HEK293 (cell line): ENCODE data around the gene ASIC4.

ENCODE experiments used
- GLI2 ChIP-seq: fragments of 450-650 bp; formaldehyde crosslinking; IDR thresholded peaks from 2 replicates; pipeline ENCODE4; 2017; ENCODE audit warnings: missing biosample characterization, missing genetic modification characterization, low read depth, borderline replicate concordance
- GLI4 ChIP-seq: fragments of 450-650 bp; formaldehyde crosslinking; IDR thresholded peaks from 2 replicates; pipeline ENCODE4 v1.5.1; 2016; ENCODE audit warnings: missing biosample characterization, missing genetic modification characterization
- KLF9 ChIP-seq: fragments of 450-650 bp; formaldehyde crosslinking; IDR thresholded peaks from 2 replicates; pipeline ENCODE4 v1.5.1; 2016; ENCODE audit warnings: missing biosample characterization, missing genetic modification characterization, low read depth
- SCRT2 ChIP-seq: fragments of 450-650 bp; formaldehyde crosslinking; IDR thresholded peaks from 2 replicates; pipeline ENCODE4 v1.5.1; 2016; ENCODE audit warnings: missing biosample characterization, missing genetic modification characterization
- SP3 ChIP-seq: fragments of 450-650 bp; formaldehyde crosslinking; IDR thresholded peaks from 2 replicates; pipeline ENCODE4 v1.5.1; 2016; ENCODE audit warnings: missing biosample characterization, missing genetic modification characterization
- WT1 ChIP-seq: fragments of 450-650 bp; formaldehyde crosslinking; IDR thresholded peaks from 2 replicates; pipeline ENCODE4 v1.5.1; 2016; ENCODE audit warnings: missing biosample characterization, missing genetic modification characterization
- ZBTB1 ChIP-seq: fragments of 450-650 bp; formaldehyde crosslinking; IDR thresholded peaks from 2 replicates; pipeline ENCODE4 v1.5.1; 2016; ENCODE audit warnings: missing biosample characterization, missing genetic modification characterization
- ZBTB17 ChIP-seq: fragments of 450-650 bp; formaldehyde crosslinking; IDR thresholded peaks from 2 replicates; pipeline ENCODE4 v1.5.1; 2016; ENCODE audit warnings: missing biosample characterization, missing genetic modification characterization
- ZBTB20 ChIP-seq: fragments of 450-650 bp; formaldehyde crosslinking; IDR thresholded peaks from 2 replicates; pipeline ENCODE4 v1.5.1; 2016; ENCODE audit warnings: missing biosample characterization, missing genetic modification characterization
- ZBTB8A ChIP-seq: fragments of 450-650 bp; formaldehyde crosslinking; IDR thresholded peaks from 2 replicates; pipeline ENCODE4 v1.5.1; 2016; ENCODE audit warnings: missing biosample characterization, missing genetic modification characterization
- ZFP69B ChIP-seq: fragments of 450-650 bp; formaldehyde crosslinking; IDR thresholded peaks from 2 replicates; pipeline ENCODE4 v1.5.1; 2016; ENCODE audit warnings: missing biosample characterization, missing genetic modification characterization
- ZIC2 ChIP-seq: fragments of 450-650 bp; formaldehyde crosslinking; IDR thresholded peaks from 2 replicates; pipeline ENCODE4 v1.5.1; 2016; ENCODE audit warnings: missing biosample characterization, missing genetic modification characterization
- ZNF140 ChIP-seq: fragments of 450-650 bp; formaldehyde crosslinking; IDR thresholded peaks from 2 replicates; pipeline ENCODE4 v1.5.1; 2016; ENCODE audit warnings: missing biosample characterization, missing genetic modification characterization
- ZNF16 ChIP-seq: fragments of 450-650 bp; formaldehyde crosslinking; IDR thresholded peaks from 2 replicates; pipeline ENCODE4 v1.5.1; 2016; ENCODE audit warnings: low read depth, missing biosample characterization, missing genetic modification characterization
- ZNF202 ChIP-seq: fragments of 450-650 bp; formaldehyde crosslinking; IDR thresholded peaks from 2 replicates; pipeline ENCODE4 v1.5.1; 2016; ENCODE audit warnings: missing biosample characterization, missing genetic modification characterization, borderline replicate concordance
- ZNF302 ChIP-seq: fragments of 450-650 bp; formaldehyde crosslinking; IDR thresholded peaks from 2 replicates; pipeline ENCODE4 v1.5.1; 2016; ENCODE audit warnings: missing biosample characterization, missing genetic modification characterization, low read depth
- ZNF530 ChIP-seq: fragments of 450-650 bp; formaldehyde crosslinking; IDR thresholded peaks from 2 replicates; pipeline ENCODE4 v1.5.1; 2016; ENCODE audit warnings: low read depth, missing biosample characterization, missing genetic modification characterization
- ZNF555 ChIP-seq: fragments of 450-650 bp; formaldehyde crosslinking; conservative IDR thresholded peaks from 2 replicates; pipeline ENCODE4 v1.5.1; 2017; ENCODE audit warnings: missing biosample characterization, mild to moderate bottlenecking, missing genetic modification characterization, inconsistent platforms
- ZNF596 ChIP-seq: fragments of 450-650 bp; IDR thresholded peaks from 2 replicates; pipeline ENCODE4 v1.5.0; 2018; ENCODE audit warnings: missing biosample characterization, mild to moderate bottlenecking, missing genetic modification characterization, moderate library complexity
- ZNF747 ChIP-seq: fragments of 450-650 bp; formaldehyde crosslinking; IDR thresholded peaks from 2 replicates; pipeline ENCODE4 v1.5.1; 2016; ENCODE audit warnings: missing biosample characterization, missing genetic modification characterization
- ZNF830 ChIP-seq: fragments of 450-650 bp; IDR thresholded peaks from 2 replicates; pipeline ENCODE4 v1.5.0; 2018; ENCODE audit warnings: missing biosample characterization, missing genetic modification characterization, low read depth, mild to moderate bottlenecking, moderate library complexity
- ZSCAN30 ChIP-seq: fragments of 450-650 bp; IDR thresholded peaks from 2 replicates; pipeline ENCODE4 v1.5.1; 2018; ENCODE audit warnings: missing biosample characterization, mild to moderate bottlenecking, missing genetic modification characterization, moderate library complexity
- TF ChIP-seq, protein P1 (sequence below): fragments of 450-650 bp; formaldehyde crosslinking; IDR thresholded peaks from 2 replicates; pipeline ENCODE4 v1.5.1; 2017; ENCODE audit warnings: missing biosample characterization, missing genetic modification characterization
- TF ChIP-seq, protein P2 (sequence below): fragments of 450-650 bp; formaldehyde crosslinking; IDR thresholded peaks from 2 replicates; pipeline ENCODE4 v1.5.1; 2016; ENCODE audit warnings: missing biosample characterization, missing genetic modification characterization
- TF ChIP-seq, protein P3 (sequence below): fragments of 450-650 bp; formaldehyde crosslinking; IDR thresholded peaks from 2 replicates; pipeline ENCODE4 v1.5.1; 2017; ENCODE audit warnings: missing biosample characterization, missing genetic modification characterization
- TF ChIP-seq, protein P4 (sequence below): fragments of 450-650 bp; formaldehyde crosslinking; IDR thresholded peaks from 2 replicates; pipeline ENCODE4 v1.5.1; 2016; ENCODE audit warnings: missing biosample characterization, missing genetic modification characterization
- TF ChIP-seq, protein P5 (sequence below): fragments of 450-650 bp; formaldehyde crosslinking; IDR thresholded peaks from 2 replicates; pipeline ENCODE4 v1.5.1; 2016; ENCODE audit warnings: missing biosample characterization, missing genetic modification characterization

The ASIC4 gene

DNA sequence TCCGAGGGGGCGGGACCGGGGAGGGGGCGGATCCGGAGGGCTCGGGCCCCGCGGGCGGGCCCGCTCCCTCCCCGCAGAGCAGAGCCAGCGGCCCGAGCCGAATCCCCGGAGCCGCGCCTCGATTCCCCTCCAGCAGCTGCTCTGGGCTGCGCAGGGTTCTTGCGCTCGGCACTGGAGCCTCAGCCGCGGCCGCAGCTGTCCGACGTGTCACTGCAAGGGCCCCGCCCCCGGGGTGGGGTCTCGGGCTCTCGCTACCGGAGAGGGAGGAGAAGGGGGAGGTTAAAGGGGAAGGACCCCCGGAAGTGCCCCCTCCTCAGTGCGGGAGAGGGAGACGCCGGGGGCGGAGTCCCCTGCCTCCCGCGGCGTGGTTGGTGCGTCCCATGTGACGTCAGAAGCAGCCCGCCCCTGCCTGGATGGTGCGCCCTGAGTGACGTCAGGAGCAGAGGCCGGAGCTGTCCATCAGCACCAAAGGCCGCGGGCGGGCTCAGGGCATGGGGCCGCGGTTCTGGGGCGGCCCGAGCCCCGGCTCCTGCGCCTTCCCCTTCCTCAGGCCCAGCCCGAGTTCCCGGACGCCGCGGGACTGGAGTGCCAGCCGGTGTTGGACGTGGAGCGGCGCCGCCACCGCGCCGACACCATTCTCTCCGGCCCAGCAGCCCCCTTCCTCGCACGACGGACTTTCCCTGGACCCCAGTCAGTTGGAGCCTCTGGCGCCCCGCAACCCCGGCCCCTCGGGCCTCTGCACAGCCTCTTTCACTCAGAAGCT is 29.5 kb downstream of the ASIC4 start, which contains the start of the genes CHPF and TMEM198 (continued):
- TF ChIP-seq ZBTB20 (tag by site-specific recombination) = peak; percentile 35; the same call in 1 of the 2 replicates
- peak; percentile 89 for TF ChIP-seq KLF9
- TF ChIP-seq, protein P1, sequence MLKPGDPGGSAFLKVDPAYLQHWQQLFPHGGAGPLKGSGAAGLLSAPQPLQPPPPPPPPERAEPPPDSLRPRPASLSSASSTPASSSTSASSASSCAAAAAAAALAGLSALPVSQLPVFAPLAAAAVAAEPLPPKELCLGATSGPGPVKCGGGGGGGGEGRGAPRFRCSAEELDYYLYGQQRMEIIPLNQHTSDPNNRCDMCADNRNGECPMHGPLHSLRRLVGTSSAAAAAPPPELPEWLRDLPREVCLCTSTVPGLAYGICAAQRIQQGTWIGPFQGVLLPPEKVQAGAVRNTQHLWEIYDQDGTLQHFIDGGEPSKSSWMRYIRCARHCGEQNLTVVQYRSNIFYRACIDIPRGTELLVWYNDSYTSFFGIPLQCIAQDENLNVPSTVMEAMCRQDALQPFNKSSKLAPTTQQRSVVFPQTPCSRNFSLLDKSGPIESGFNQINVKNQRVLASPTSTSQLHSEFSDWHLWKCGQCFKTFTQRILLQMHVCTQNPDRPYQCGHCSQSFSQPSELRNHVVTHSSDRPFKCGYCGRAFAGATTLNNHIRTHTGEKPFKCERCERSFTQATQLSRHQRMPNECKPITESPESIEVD (tag by site-specific recombination) = no peak
- peak; percentile 53; the same call in 1 of the 2 replicates for TF ChIP-seq WT1 (tag by site-specific recombination)
- no peak for TF ChIP-seq ZNF140
- TF ChIP-seq GLI2 (tag by site-specific recombination) = no peak
- TF ChIP-seq ZBTB8A = peak; percentile 80
- no peak for TF ChIP-seq ZNF530 (tag by site-specific recombination)
- TF ChIP-seq ZNF747 (tag by site-specific recombination) = no peak
- TF ChIP-seq SP3 = peak; percentile 96
- TF ChIP-seq SCRT2 (tag by site-specific recombination) = no peak
- TF ChIP-seq, protein P2, sequence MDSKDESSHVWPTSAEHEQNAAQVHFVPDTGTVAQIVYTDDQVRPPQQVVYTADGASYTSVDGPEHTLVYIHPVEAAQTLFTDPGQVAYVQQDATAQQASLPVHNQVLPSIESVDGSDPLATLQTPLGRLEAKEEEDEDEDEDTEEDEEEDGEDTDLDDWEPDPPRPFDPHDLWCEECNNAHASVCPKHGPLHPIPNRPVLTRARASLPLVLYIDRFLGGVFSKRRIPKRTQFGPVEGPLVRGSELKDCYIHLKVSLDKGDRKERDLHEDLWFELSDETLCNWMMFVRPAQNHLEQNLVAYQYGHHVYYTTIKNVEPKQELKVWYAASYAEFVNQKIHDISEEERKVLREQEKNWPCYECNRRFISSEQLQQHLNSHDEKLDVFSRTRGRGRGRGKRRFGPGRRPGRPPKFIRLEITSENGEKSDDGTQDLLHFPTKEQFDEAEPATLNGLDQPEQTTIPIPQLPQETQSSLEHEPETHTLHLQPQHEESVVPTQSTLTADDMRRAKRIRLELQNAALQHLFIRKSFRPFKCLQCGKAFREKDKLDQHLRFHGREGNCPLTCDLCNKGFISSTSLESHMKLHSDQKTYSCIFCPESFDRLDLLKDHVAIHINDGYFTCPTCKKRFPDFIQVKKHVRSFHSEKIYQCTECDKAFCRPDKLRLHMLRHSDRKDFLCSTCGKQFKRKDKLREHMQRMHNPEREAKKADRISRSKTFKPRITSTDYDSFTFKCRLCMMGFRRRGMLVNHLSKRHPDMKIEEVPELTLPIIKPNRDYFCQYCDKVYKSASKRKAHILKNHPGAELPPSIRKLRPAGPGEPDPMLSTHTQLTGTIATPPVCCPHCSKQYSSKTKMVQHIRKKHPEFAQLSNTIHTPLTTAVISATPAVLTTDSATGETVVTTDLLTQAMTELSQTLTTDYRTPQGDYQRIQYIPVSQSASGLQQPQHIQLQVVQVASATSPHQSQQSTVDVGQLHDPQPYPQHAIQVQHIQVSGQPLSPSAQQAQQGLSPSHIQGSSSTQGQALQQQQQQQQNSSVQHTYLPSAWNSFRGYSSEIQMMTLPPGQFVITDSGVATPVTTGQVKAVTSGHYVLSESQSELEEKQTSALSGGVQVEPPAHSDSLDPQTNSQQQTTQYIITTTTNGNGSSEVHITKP (tag by site-specific recombination) = peak; percentile 99
- no peak for TF ChIP-seq ZNF202 (tag by site-specific recombination)
- TF ChIP-seq ZIC2 = peak; percentile 44
- no peak for TF ChIP-seq ZNF302
- no peak for TF ChIP-seq ZNF555 (tag by site-specific recombination)
- TF ChIP-seq ZNF830 = no peak
- TF ChIP-seq, protein P3, sequence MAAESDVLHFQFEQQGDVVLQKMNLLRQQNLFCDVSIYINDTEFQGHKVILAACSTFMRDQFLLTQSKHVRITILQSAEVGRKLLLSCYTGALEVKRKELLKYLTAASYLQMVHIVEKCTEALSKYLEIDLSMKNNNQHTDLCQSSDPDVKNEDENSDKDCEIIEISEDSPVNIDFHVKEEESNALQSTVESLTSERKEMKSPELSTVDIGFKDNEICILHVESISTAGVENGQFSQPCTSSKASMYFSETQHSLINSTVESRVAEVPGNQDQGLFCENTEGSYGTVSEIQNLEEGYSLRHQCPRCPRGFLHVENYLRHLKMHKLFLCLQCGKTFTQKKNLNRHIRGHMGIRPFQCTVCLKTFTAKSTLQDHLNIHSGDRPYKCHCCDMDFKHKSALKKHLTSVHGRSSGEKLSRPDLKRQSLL (tag by site-specific recombination) = peak; percentile 94
- TF ChIP-seq ZFP69B = 0 out of 2 replicates have a peak, but pooled peaks have one; percentile 22
- TF ChIP-seq GLI4 = no peak
- TF ChIP-seq, protein P4, sequence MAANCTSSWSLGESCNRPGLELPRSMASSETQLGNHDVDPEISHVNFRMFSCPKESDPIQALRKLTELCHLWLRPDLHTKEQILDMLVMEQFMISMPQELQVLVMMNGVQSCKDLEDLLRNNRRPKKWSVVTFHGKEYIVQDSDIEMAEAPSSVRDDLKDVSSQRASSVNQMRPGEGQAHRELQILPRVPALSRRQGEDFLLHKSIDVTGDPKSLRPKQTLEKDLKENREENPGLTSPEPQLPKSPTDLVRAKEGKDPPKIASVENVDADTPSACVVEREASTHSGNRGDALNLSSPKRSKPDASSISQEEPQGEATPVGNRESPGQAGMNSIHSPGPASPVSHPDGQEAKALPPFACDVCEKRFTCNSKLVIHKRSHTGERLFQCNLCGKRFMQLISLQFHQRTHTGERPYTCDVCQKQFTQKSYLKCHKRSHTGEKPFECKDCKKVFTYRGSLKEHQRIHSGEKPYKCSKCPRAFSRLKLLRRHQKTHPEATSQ = no peak
- TF ChIP-seq ZNF596 (tag by site-specific recombination) = no peak
- no peak for TF ChIP-seq ZNF16 (tag by site-specific recombination)
- no peak for TF ChIP-seq ZBTB1
- peak; percentile 85 for TF ChIP-seq ZBTB17 (tag by site-specific recombination)
- TF ChIP-seq, protein P5, sequence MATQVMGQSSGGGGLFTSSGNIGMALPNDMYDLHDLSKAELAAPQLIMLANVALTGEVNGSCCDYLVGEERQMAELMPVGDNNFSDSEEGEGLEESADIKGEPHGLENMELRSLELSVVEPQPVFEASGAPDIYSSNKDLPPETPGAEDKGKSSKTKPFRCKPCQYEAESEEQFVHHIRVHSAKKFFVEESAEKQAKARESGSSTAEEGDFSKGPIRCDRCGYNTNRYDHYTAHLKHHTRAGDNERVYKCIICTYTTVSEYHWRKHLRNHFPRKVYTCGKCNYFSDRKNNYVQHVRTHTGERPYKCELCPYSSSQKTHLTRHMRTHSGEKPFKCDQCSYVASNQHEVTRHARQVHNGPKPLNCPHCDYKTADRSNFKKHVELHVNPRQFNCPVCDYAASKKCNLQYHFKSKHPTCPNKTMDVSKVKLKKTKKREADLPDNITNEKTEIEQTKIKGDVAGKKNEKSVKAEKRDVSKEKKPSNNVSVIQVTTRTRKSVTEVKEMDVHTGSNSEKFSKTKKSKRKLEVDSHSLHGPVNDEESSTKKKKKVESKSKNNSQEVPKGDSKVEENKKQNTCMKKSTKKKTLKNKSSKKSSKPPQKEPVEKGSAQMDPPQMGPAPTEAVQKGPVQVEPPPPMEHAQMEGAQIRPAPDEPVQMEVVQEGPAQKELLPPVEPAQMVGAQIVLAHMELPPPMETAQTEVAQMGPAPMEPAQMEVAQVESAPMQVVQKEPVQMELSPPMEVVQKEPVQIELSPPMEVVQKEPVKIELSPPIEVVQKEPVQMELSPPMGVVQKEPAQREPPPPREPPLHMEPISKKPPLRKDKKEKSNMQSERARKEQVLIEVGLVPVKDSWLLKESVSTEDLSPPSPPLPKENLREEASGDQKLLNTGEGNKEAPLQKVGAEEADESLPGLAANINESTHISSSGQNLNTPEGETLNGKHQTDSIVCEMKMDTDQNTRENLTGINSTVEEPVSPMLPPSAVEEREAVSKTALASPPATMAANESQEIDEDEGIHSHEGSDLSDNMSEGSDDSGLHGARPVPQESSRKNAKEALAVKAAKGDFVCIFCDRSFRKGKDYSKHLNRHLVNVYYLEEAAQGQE (tag by site-specific recombination) = peak; percentile 98
- TF ChIP-seq ZSCAN30 (tag by site-specific recombination) = peak; percentile 43; the same call in 1 of the 2 replicates
